CD4-positive, alpha-beta T cell (primary cell): Measurements from ENCODE around the gene PSD. TPM values are rescaled to one million over a fixed set of nuclear protein-coding genes. Genes with fewer than 3 reads are reported as not detected.
A peak's percentile ranks its signal among the peaks of the same experiment; 100 is the strongest.

Experiments
- ATAC-seq: fragments of 200-7000 bp; cut with Tn5 transposase; one replicate; pipeline ENCODE4 v1.10.0; 2022; ENCODE audit warnings: mild to moderate bottlenecking; ENCODE audit not compliant: poor library complexity
- CTCF ChIA-PET: fragments of 350-600 bp; sonication (Branson Sonifier 250); formaldehyde crosslinking; loops from one replicate; lab custom pipeline; 2021; ENCODE audit warnings: antibody characterized with exemption, inconsistent platforms; lab: Charles Lee
- POLR2A ChIA-PET: fragments of 350-600 bp; sonication (Branson Sonifier 250); formaldehyde crosslinking; loops from one replicate; lab custom pipeline; 2021; ENCODE audit warnings: antibody characterized with exemption, inconsistent platforms; lab: Charles Lee
- DNase-seq, 14 experiments: peaks; one replicate each; pipeline ENCODE4 v3.0.0-alpha.2; 2013 to 2020; ENCODE audit warnings: mixed read lengths in 2 of 14
- H3K27ac ChIP-seq, 2 donors: one replicate each; pipeline versions ENCODE4 v1.5.1 to v1.7.0; 2013; ENCODE audit warnings: low read length in 2 of 2, low read depth in 1 of 2, mild to moderate bottlenecking in 1 of 2
- H3K27me3 ChIP-seq, 2 experiments: 1 replicate in 1 of 2; 2 replicates in 1 of 2; pipeline versions ENCODE4 v1.6.1 to v1.7.0; 2013; ENCODE audit warnings: low read length in 2 of 2, control low read depth in 1 of 2, mild to moderate bottlenecking in 1 of 2, moderate library complexity in 1 of 2; ENCODE audit not compliant: insufficient read depth in 2 of 2, control insufficient read depth in 1 of 2
- H3K36me3 ChIP-seq: one replicate; pipeline ENCODE4 v1.6.1; 2013; ENCODE audit warnings: low read length, control low read depth; ENCODE audit not compliant: insufficient read depth
- H3K4me1 ChIP-seq: one replicate; pipeline ENCODE4 v1.6.1; 2013; ENCODE audit warnings: low read length, control low read depth; ENCODE audit not compliant: insufficient read depth
- H3K4me3 ChIP-seq: one replicate; pipeline ENCODE4 v1.5.1; 2013; ENCODE audit warnings: mild to moderate bottlenecking, low read length, moderate library complexity
- H3K9me3 ChIP-seq, 2 experiments: 1 replicate in 1 of 2; 2 replicates in 1 of 2; pipeline versions ENCODE4 v1.6.1 to v1.7.0; 2013; ENCODE audit warnings: low read length in 2 of 2, mild to moderate bottlenecking in 2 of 2, control low read depth in 1 of 2, moderate library complexity in 1 of 2; ENCODE audit not compliant: control insufficient read depth in 1 of 2, insufficient read depth in 1 of 2
- H3K27ac Mint-ChIP-seq: one replicate; pipeline ENCODE4 v1.8.0; 2020; ENCODE audit warnings: mixed read lengths
- H3K27me3 Mint-ChIP-seq: one replicate; pipeline ENCODE4 v1.8.0; 2021; ENCODE audit warnings: mixed read lengths
- H3K36me3 Mint-ChIP-seq: one replicate; pipeline ENCODE4 v1.8.0; 2021; ENCODE audit warnings: low read depth, mixed read lengths
- H3K4me1 Mint-ChIP-seq: one replicate; pipeline ENCODE4 v1.8.0; 2021; ENCODE audit warnings: low read depth, mixed read lengths
- H3K4me3 Mint-ChIP-seq: one replicate; pipeline ENCODE4 v1.8.0; 2020; ENCODE audit warnings: mild to moderate bottlenecking, mixed read lengths
- H3K9me3 Mint-ChIP-seq: one replicate; pipeline ENCODE4 v1.8.0; 2020; ENCODE audit warnings: mixed read lengths
- intact Hi-C, 2 experiments: fragments of 100-400 bp; cut with DNase I in 1 of 2; cut with micrococcal nuclease in 1 of 2; formaldehyde crosslinking; loops; one replicate each; pipeline versions ENCODE4 v1.15.1 to v1.9.0; 2023 to 2025; cut with DNase I, micrococcal nuclease
- total RNA-seq, 174 experiments: library from RNA in 2 of 174; stranded (reverse) in 2 of 174; gene quantifications; one replicate each; pipeline ENCODE4 v1.2.3 and lab custom pipeline; 2021 to 2026
- TF ChIP-seq, protein P1 (sequence below): fragments of 200-600 bp; IDR thresholded peaks from one replicate; pipeline ENCODE4 v1.8.0; 2022; ENCODE audit warnings: antibody characterized with exemption, mild to moderate bottlenecking

The PSD gene
- total RNA-seq, 2 experiments from 2014 or later, result 16.7 to 17.8 TPM

DNA sequence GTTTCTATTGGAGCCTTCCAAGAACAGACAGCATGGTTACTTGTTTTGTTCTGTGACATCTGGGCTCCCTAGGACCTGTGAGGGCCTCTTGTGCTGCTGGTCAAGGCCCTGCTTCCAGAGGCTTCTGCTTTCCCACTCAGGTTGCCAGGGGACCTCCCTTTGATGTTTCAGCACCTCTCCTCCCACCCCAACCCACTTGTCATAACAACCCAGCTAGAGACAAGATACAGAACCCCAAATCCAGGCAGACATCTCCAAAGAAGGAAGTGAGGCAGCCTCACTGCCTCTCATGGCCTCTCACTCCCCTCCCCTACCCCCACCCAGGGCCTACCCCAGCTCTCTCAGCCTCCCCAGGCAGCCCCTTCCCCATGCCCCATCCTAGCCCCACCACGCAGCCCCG lies 11.8 kb downstream of the PSD start:
- H3K36me3 ChIP-seq, result peaks cover 11% of the 10 kb centered on the region
- no peak overlapping the region for H3K4me3 ChIP-seq
- peaks cover 28% of the 10 kb centered on the region for H3K27me3 Mint-ChIP-seq
- intact Hi-C loops, result no loop called here
- H3K9me3 Mint-ChIP-seq, result no peaks in the 10 kb centered on the region
- ChIA-PET POLR2A (interaction anchor here (2.6 to 6.1 kb wide), 2 partner anchors 11 to 14 kb away, joined by 8 to 31 read pairs; partner anchors contain the start of genes FBXL15 and NFKB2), CTCF (interaction anchor here (0.7 to 1.9 kb wide), 2 partner anchors 13 to 65 kb away, joined by 3 to 4 read pairs; no protein-coding TSS in a partner anchor)
- H3K27ac Mint-ChIP-seq, result peak overlapping the region; percentile 85
- H3K36me3 Mint-ChIP-seq, result peaks cover 40% of the 10 kb centered on the region
- peak in 2 of 14 experiments; percentile 26 to 51 for DNase-seq
- peaks cover 47% of the 10 kb centered on the region for H3K4me1 Mint-ChIP-seq
- peaks cover 0 to 15% of the 10 kb centered on the region in 2 experiments for H3K9me3 ChIP-seq
- H3K4me3 Mint-ChIP-seq, result peak overlapping the region; percentile 66
- no peak overlapping the region for H3K27ac ChIP-seq
- ATAC-seq, result no peak
- TF ChIP-seq, protein P1, sequence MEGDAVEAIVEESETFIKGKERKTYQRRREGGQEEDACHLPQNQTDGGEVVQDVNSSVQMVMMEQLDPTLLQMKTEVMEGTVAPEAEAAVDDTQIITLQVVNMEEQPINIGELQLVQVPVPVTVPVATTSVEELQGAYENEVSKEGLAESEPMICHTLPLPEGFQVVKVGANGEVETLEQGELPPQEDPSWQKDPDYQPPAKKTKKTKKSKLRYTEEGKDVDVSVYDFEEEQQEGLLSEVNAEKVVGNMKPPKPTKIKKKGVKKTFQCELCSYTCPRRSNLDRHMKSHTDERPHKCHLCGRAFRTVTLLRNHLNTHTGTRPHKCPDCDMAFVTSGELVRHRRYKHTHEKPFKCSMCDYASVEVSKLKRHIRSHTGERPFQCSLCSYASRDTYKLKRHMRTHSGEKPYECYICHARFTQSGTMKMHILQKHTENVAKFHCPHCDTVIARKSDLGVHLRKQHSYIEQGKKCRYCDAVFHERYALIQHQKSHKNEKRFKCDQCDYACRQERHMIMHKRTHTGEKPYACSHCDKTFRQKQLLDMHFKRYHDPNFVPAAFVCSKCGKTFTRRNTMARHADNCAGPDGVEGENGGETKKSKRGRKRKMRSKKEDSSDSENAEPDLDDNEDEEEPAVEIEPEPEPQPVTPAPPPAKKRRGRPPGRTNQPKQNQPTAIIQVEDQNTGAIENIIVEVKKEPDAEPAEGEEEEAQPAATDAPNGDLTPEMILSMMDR, result no peak
- H3K27me3 ChIP-seq, result peaks cover 8 to 17% of the 10 kb centered on the region in 2 experiments
- H3K4me1 ChIP-seq, result peaks cover 45% of the 10 kb centered on the region

DNA sequence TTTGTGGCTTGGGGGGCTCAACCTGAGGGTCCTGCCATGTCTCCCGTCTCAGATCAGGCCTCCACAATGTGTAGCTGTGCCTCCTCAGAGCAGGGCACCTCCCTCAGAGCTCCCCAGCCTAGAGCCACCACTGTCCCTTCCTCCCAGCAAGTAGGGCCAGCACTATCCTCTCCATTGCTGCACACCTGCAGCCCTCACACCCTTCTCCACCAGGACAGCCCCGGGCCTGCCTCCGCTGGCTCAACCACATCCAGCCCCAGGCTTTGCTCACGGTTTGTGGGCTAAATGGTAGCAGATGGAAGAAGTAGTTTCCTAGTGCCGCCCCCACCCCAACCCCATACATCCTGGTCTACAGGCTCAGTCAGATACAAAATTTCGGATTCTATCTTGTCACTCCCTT lies 13.0 kb downstream of the PSD start:
- Histone ChIP-seq H3K27me3 (peaks cover 0 to 14% of the 10 kb centered on the region in 2 experiments), H3K36me3 (peaks cover 23% of the 10 kb centered on the region), H3K4me1 (peaks cover 35% of the 10 kb centered on the region), H3K9me3 (peaks cover 0 to 12% of the 10 kb centered on the region in 2 experiments), H3K27ac (no peak overlapping the region), H3K4me3 (no peak overlapping the region)
- no peak for ATAC-seq
- DNase-seq, result peak in 3 of 14 experiments; percentile 21 to 53 (median 37)
- ChIA-PET CTCF (interaction anchor here (1.2 kb wide), 1 partner anchor 73 kb away, joined by 3 read pairs; no protein-coding TSS in a partner anchor), POLR2A (interaction anchor here (2.3 to 6.1 kb wide), 3 partner anchors 10 to 15 kb away, joined by 8 to 31 read pairs (median 16); partner anchors contain the start of genes FBXL15 and NFKB2)
- Mint-ChIP-seq H3K27ac (peak overlapping the region; percentile 85), H3K4me3 (peak overlapping the region; percentile 62), H3K36me3 (peaks cover 37% of the 10 kb centered on the region), H3K9me3 (no peaks in the 10 kb centered on the region), H3K4me1 (peaks cover 38% of the 10 kb centered on the region), H3K27me3 (peaks cover 19% of the 10 kb centered on the region)
- TF ChIP-seq, protein P1, result no peak
- intact Hi-C loops, result no loop called here

DNA sequence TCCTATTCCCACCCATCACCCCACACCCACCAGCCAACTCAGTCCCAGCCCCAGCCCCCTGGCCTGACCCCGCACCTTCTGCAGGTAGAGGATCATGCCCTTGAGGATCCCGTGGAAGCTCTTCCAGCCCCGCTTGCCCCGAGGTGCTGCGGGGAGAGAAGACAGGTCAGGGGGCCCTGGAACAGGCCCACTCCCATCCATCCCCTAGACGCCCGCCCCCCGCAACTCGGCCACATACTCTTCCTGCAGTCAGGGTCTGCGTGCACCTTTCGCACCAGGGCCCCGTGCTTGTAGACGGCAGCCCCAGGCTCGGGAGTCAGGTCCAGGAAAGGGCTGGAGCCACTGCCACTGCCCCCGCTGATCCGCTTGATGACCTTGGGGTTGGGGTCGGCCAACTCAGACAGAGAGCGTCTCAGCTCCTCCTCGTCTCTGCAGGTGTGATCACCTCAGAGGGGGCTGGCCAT lies 13.4 kb downstream of the PSD start:
- Histone ChIP-seq H3K9me3 (peaks cover 0 to 7% of the 10 kb centered on the region in 2 experiments), H3K4me3 (no peak overlapping the region), H3K36me3 (peaks cover 28% of the 10 kb centered on the region), H3K27ac (no peak overlapping the region), H3K4me1 (peaks cover 35% of the 10 kb centered on the region), H3K27me3 (peaks cover 0 to 10% of the 10 kb centered on the region in 2 experiments)
- Mint-ChIP-seq H3K4me1 (peaks cover 37% of the 10 kb centered on the region), H3K4me3 (peak overlapping the region; percentile 62), H3K27me3 (peaks cover 18% of the 10 kb centered on the region), H3K9me3 (no peaks in the 10 kb centered on the region), H3K36me3 (peaks cover 42% of the 10 kb centered on the region), H3K27ac (peak overlapping the region; percentile 85)
- TF ChIP-seq, protein P1, result no peak
- ATAC-seq (no peak), DNase-seq (peak in 2 of 14 experiments; percentile 29 to 53)
- intact Hi-C loops, result no loop called here
- CTCF ChIA-PET, result interaction anchor here (1.2 kb wide), 1 partner anchor 74 kb away, joined by 3 read pairs; no protein-coding TSS in a partner anchor
- POLR2A ChIA-PET, result interaction anchor here (1.0 to 6.1 kb wide), 3 partner anchors 9 to 45 kb away, joined by 3 to 31 read pairs (median 16); partner anchors contain the start of genes FBXL15 and NFKB2
